Measurements from ENCODE around the gene CLIP1. TPM values are rescaled to one million over a fixed set of nuclear protein-coding genes. Genes with fewer than 3 reads are reported as not detected.
"Not testable (repeated sequence)": the region's sequence is repeated elsewhere in the genome, so short reads cannot be mapped to it uniquely, and the experiment has no call there.

The CLIP1 gene
- total RNA-seq, 2 experiments from 2014 or later, result 52.0 to 54.9 TPM

- Histone ChIP-seq H3K36me3 (ENCODE audit: insufficient read depth, low read length) (peaks cover 12% of the 10 kb centered on the region), H3K27ac (ENCODE audit: low read depth in 1 of 2, low read length in 2 of 2) (no peak overlapping the region)
- POLR2A ChIA-PET, result no interaction called here
Measured at GRCh38 chr12:122382919-122383350, 39.5 kb downstream of the CLIP1 start.

GRCh38 chr12:122381021-122381420 is 41.4 kb downstream of the CLIP1 start:
- Mint-ChIP-seq H3K4me1 (ENCODE audit: low read depth) (peaks cover 6% of the 10 kb centered on the region), H3K27ac (no peak overlapping the region), H3K9me3 (no peaks in the 10 kb centered on the region), H3K36me3 (ENCODE audit: low read depth) (peaks cover 39% of the 10 kb centered on the region), H3K27me3 (no peaks in the 10 kb centered on the region), H3K4me3 (no peak overlapping the region)
- H3K36me3 ChIP-seq (ENCODE audit: insufficient read depth, low read length), result peaks cover 24% of the 10 kb centered on the region
- H3K9me3 ChIP-seq (ENCODE audit: control insufficient read depth in 1 of 2, insufficient read depth in 1 of 2, low read length in 2 of 2), result no peaks in the 10 kb centered on the region
- DNase-seq, result no peak
- H3K27me3 ChIP-seq (ENCODE audit: control insufficient read depth in 1 of 2, insufficient read depth in 2 of 2, low read length in 2 of 2), result no peaks in the 10 kb centered on the region
- intact Hi-C loops (cut with DNase I, micrococcal nuclease), result no loop called here
- H3K4me3 ChIP-seq (ENCODE audit: low read length), result no peak overlapping the region
- H3K4me1 ChIP-seq (ENCODE audit: insufficient read depth, low read length), result no peaks in the 10 kb centered on the region
- ChIA-PET POLR2A (interaction anchor here (1.4 kb wide), 1 partner anchor 90 kb away, joined by 4 read pairs; no protein-coding TSS in a partner anchor), CTCF (interaction anchor here (1.1 kb wide), 2 partner anchors 9 to 90 kb away, joined by 3 read pairs; no protein-coding TSS in a partner anchor)
- no peak for ATAC-seq (ENCODE audit: poor library complexity)
- H3K27ac ChIP-seq (ENCODE audit: low read depth in 1 of 2, low read length in 2 of 2), result no peak overlapping the region
- TF ChIP-seq CTCF (IDR thresholded peaks at IDR 0.05), result no peak

More at GRCh38 chr12:122382919-122383350, 39.5 kb downstream of the CLIP1 start:
- H3K4me3 ChIP-seq (ENCODE audit: low read length), result no peak overlapping the region
- Mint-ChIP-seq H3K9me3 (no peaks in the 10 kb centered on the region), H3K4me1 (ENCODE audit: low read depth) (peaks cover 6% of the 10 kb centered on the region), H3K4me3 (no peak overlapping the region), H3K27me3 (no peaks in the 10 kb centered on the region), H3K27ac (no peak overlapping the region), H3K36me3 (ENCODE audit: low read depth) (peaks cover 24% of the 10 kb centered on the region)
- ATAC-seq (ENCODE audit: poor library complexity) (no peak), DNase-seq (no peak)
- H3K27me3 ChIP-seq (ENCODE audit: control insufficient read depth in 1 of 2, insufficient read depth in 2 of 2, low read length in 2 of 2), result no peaks in the 10 kb centered on the region
- intact Hi-C loops (cut with DNase I, micrococcal nuclease), result no loop called here
- no peaks in the 10 kb centered on the region for H3K4me1 ChIP-seq (ENCODE audit: insufficient read depth, low read length)
- CTCF ChIA-PET, result interaction anchor here (2.2 kb wide), 1 partner anchor 17 kb away, joined by 6 read pairs; no protein-coding TSS in a partner anchor
- no peak for TF ChIP-seq CTCF (IDR thresholded peaks at IDR 0.05)
- no peaks in the 10 kb centered on the region for H3K9me3 ChIP-seq (ENCODE audit: control insufficient read depth in 1 of 2, insufficient read depth in 1 of 2, low read length in 2 of 2)

DNA sequence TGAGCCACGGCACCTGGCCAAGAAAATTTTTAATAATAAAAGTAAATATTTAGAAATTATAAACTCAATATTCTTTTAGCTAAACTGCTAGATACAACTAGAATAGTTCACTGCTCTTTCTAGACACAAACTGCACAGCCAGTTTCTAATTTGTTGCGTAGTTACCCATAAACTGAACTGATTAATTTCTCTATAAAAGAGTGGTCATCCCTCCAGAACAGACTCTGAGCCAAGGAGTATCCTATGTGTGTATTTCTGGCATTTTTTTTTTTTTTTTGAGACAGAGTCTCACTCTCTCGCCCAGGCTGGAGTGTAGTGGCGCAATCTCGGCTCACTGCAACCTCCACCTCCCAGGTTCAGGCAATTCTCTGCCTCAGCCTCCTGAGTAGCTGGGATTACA is 45.7 kb downstream of the CLIP1 start:
- ChIA-PET CTCF (interaction anchor here (0.5 to 1.0 kb wide), 2 partner anchors 17 to 109 kb away, joined by 3 to 5 read pairs; no protein-coding TSS in a partner anchor), POLR2A (interaction anchor here (1.0 kb wide), 1 partner anchor 36 kb away, joined by 3 read pairs; no protein-coding TSS in a partner anchor)
- ATAC-seq (ENCODE audit: poor library complexity); H3K27ac ChIP-seq (ENCODE audit: low read depth in 1 of 2, low read length in 2 of 2); H3K9me3 Mint-ChIP-seq; H3K27ac Mint-ChIP-seq; H3K4me3 ChIP-seq (ENCODE audit: low read length); H3K4me1 ChIP-seq (ENCODE audit: insufficient read depth, low read length); H3K4me1 Mint-ChIP-seq (ENCODE audit: low read depth); H3K27me3 Mint-ChIP-seq; intact Hi-C loops (cut with DNase I, micrococcal nuclease); H3K27me3 ChIP-seq (ENCODE audit: control insufficient read depth in 1 of 2, insufficient read depth in 2 of 2, low read length in 2 of 2); H3K9me3 ChIP-seq (ENCODE audit: control insufficient read depth in 1 of 2, insufficient read depth in 1 of 2, low read length in 2 of 2); H3K4me3 Mint-ChIP-seq; DNase-seq: not testable (repeated sequence)
- H3K36me3 Mint-ChIP-seq (ENCODE audit: low read depth), result peaks cover 65% of the 10 kb centered on the region
- peaks cover 46% of the 10 kb centered on the region for H3K36me3 ChIP-seq (ENCODE audit: insufficient read depth, low read length)

DNA sequence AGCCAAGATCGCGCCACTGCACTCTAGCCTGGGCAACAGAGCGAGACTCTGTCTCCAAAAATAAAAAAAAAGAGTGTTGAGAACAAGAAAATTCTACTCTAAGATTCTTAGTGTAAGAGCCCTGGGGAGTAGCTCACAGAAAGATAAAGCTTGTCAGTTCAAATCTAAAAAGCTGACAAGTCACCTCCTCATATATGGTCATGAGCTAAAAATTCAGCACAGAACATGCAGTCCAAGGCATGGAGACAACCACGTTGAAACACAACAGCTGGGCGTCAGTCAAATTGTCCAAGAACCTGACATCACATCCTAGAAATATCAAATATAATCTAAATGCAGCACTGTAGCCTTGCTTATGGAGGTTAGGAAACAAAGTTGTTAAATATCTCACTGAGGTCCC is 47.8 kb downstream of the CLIP1 start:
- ChIA-PET CTCF (no interaction called here), POLR2A (no interaction called here)
- DNase-seq (no peak), ATAC-seq (ENCODE audit: poor library complexity) (no peak)
- Histone ChIP-seq H3K9me3 (ENCODE audit: control insufficient read depth in 1 of 2, insufficient read depth in 1 of 2, low read length in 2 of 2) (no peaks in the 10 kb centered on the region), H3K4me3 (ENCODE audit: low read length) (no peak overlapping the region), H3K27me3 (ENCODE audit: control insufficient read depth in 1 of 2, insufficient read depth in 2 of 2, low read length in 2 of 2) (no peaks in the 10 kb centered on the region), H3K36me3 (ENCODE audit: insufficient read depth, low read length) (peaks cover 56% of the 10 kb centered on the region), H3K4me1 (ENCODE audit: insufficient read depth, low read length) (peaks cover 5% of the 10 kb centered on the region), H3K27ac (ENCODE audit: low read depth in 1 of 2, low read length in 2 of 2) (no peak overlapping the region)
- no peak for TF ChIP-seq CTCF (IDR thresholded peaks at IDR 0.05)
- Mint-ChIP-seq H3K36me3 (ENCODE audit: low read depth) (peaks cover 71% of the 10 kb centered on the region), H3K27ac (no peak overlapping the region), H3K4me3 (no peak overlapping the region), H3K9me3 (no peaks in the 10 kb centered on the region), H3K27me3 (no peaks in the 10 kb centered on the region), H3K4me1 (ENCODE audit: low read depth) (peaks cover 13% of the 10 kb centered on the region)
- intact Hi-C loops (cut with DNase I, micrococcal nuclease), result no loop called here

Measured in CD4-positive, alpha-beta T cell (primary cell).